GM12891 (cell line): ENCODE results near the gene MANEAL.
"Not testable (repeated sequence)": the region's sequence is repeated elsewhere in the genome, so short reads cannot be mapped to it uniquely, and the experiment has no call there.

Source experiments
- DNase-seq: peaks from one replicate; pipeline ENCODE4 v3.0.0; 2011; ENCODE audit warnings: low spot score; ENCODE audit not compliant: insufficient read length
- FAIRE-seq: peaks from 2 replicates; lab custom pipeline; 2011; peaks lifted over from hg19 to GRCh38; lab: Jason Lieb, UNC
- PAX5 ChIP-seq: IDR thresholded peaks from 2 replicates; pipeline ENCODE4 v1.6.1; 2011; ENCODE audit warnings: low read length, moderate library complexity, mild to moderate bottlenecking; ENCODE audit not compliant: insufficient read depth, severe bottlenecking
- POLR2A ChIP-seq: IDR thresholded peaks from 2 replicates; pipeline ENCODE4 v1.6.1; 2011; ENCODE audit warnings: low read depth, low read length, control low read depth
- POLR2AphosphoS5 ChIP-seq: IDR thresholded peaks from 2 replicates; pipeline ENCODE4 v1.6.1; 2011; ENCODE audit warnings: low read depth, low read length, control low read depth
- POU2F2 ChIP-seq: IDR thresholded peaks from 2 replicates; pipeline ENCODE4 v1.6.1; 2011; ENCODE audit warnings: low read depth, mild to moderate bottlenecking, control low read depth, low read length, moderate library complexity
- SPI1 ChIP-seq: IDR thresholded peaks from 2 replicates; pipeline ENCODE4 v1.6.1; 2011; ENCODE audit warnings: low read depth, low read length, control low read depth
- TAF1 ChIP-seq: IDR thresholded peaks from 2 replicates; pipeline ENCODE4 v1.6.1; 2011; ENCODE audit warnings: low read depth, low read length, control low read depth

Gene MANEAL

DNA sequence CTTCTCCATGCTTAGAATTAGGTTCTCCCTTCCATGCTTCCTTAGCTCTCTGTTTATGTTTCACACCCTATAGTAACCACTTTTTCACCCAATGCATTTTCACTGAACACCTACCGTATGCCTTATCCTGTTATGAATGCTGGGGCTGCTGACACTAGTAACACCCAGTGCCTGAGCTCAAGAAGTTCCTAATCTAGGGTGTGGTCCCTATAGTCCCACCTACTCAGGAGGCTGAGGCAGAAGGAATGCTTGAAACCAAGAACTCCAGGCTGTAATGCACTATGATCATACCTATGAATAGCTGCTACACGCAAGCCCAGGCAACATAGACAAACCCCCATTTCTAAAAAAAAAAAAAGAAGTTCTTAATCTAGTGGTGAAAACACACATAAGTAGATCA lies 34.2 kb upstream of the MANEAL start:
- DNase-seq: no peak
- TF ChIP-seq PAX5 (no peak), SPI1 (no peak), POLR2AphosphoS5 (no peak), POU2F2 (no peak), TAF1 (no peak), POLR2A (no peak)
- no peak for FAIRE-seq

DNA sequence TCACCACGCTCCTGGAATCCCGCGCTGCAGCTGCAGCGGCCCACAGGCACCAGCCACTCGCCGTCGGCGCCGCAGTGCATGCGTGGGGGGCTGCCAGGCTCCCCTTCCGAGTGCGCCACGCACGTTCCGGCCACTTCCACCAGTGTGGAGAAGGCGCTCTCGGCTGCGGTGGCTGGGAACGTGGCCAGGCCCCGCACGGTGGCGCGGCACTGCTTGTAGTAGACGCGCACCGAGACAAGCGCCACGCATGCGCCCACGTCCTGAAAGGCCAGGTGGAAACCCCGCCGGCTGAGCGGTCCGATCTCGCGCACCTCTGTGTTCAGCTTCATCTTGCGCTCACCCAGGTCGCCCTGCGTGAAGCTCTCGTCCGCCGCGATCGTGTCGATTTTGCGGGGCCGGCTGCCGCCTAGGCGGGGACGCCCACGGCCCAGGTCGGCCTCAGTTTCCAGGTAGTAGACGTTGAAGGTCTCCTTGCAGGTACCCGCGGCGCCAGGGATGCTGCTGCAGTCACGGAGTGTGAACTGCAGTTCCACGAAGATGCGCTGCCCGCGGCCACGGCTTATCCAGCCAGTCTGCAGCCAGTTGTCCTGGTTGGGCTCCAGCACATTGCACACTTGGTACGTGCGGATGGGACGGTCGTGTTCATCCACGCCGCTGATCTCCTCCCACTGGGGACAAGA lies 32.1 kb upstream of the MANEAL start:
- DNase-seq (no peak), FAIRE-seq (no peak)
- TF ChIP-seq TAF1: no peak

DNA sequence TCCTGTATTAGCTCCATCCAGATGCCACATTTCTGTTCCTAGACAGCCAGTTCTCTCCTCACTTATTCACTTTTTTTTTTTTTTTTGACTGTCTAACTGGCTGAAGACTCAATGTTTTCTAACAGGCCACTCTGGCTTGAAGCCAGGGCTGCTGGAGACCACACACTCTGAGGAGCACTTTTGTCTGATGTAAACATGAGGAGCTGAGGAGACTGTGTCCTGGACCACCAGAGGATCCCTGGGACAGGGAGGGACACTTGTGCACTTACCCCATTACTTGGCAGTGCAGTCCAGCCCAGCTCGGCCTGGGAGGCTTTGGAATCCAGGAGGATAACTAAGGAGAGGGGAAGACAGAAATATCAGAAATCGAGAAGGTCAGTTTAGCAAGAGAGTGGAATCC lies 31.1 kb upstream of the MANEAL start:
- TF ChIP-seq TAF1 (no peak), POLR2A (no peak), SPI1 (no peak), POU2F2 (no peak), PAX5 (no peak), POLR2AphosphoS5 (no peak)
- no peak for DNase-seq
- no peak for FAIRE-seq

DNA sequence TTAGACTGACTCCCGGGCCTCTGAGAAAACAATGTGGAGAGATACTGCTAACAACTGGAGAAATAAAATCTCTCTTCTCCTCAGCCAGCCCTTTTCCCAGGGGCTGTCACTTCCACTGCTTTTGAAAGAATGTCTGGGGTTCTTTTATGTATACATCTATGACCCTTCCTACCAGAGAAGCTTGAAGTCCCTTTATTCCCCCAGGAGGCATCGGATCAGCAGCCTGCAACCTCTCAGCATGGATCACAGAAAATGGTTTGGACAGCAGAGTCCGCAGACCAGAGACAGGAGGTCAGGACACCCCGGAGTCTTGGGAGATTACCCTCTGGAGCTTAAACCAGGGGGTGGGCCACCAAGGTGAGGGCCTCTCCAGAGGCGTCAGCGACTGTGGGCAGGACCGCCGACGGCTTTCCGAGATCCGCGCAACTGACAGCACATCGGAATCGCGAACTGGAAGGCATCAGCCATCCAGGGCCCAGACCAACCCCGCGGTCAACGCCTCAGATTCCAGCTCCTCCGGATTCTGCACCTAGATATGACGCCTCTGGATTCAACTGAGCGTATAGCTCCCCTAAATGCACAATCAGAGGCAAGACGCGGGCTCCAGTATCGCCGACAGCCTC lies 29.7 kb upstream of the MANEAL start:
- DNase-seq (no peak), FAIRE-seq (no peak)
- TF ChIP-seq POLR2A (no peak), PAX5 (no peak), TAF1 (no peak), POLR2AphosphoS5 (no peak), POU2F2 (no peak), SPI1 (no peak)

DNA sequence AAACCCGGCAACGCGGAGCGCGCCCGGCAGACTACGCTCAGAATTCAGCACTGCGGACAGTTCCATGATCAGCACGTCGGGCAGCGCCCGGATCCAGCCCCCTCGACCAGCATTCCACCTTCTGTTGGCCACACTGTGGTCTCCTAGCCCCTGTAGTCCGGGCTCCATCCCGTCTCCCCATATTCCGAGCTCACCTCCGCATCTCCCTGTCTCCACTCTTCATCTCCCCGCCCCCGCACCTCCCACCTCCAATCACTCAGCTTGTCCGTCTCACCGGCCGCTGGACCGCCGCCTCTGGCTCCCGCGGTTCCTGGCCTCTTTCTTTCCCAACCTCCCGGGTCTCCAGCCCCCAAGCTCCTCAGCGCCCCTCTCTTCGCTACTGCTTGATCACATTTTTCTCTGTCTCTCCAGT lies 29.2 kb upstream of the MANEAL start:
- TF ChIP-seq POLR2AphosphoS5 (no peak), PAX5 (no peak), TAF1 (no peak), POLR2A (no peak), POU2F2 (no peak), SPI1 (no peak)
- DNase-seq (peak; percentile 57), FAIRE-seq (no peak)

DNA sequence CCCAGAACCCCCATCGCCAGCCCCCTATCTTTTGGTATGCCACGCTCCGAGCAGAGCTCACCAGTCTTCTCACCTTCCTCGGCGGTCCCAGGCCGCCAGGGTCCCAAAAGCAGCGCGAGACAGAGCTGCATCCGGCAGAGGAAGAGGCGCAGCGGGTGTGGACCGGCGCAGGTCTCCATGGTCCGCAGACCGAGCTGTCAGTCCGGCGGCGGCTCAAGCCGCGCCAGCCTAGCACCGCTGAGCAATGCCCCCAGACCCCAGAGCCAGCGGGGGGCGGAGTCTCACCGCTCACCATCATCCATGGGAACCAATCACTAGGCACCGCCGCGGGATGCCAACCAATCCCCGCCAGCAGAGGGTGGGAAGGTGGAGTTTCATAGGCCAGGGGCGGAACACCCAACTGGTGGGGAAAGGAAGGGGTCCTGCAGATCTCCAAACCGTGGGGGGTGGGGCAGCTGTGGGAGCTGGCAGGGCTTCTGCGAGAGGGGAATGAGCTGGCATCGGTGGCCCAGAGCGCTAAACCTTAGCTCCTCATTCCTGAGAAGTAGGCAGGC lies 28.7 kb upstream of the MANEAL start, which contains the start of gene EPHA10:
TSS of gene EPHA10 (minus strand) at position 233 of the 554 bp plus-strand sequence. CDS start at position 179, 54 bp downstream.
- no peak for DNase-seq
- no peak for TF ChIP-seq TAF1
- TF ChIP-seq POLR2A: no peak
- no peak for TF ChIP-seq POU2F2
- no peak for FAIRE-seq

DNA sequence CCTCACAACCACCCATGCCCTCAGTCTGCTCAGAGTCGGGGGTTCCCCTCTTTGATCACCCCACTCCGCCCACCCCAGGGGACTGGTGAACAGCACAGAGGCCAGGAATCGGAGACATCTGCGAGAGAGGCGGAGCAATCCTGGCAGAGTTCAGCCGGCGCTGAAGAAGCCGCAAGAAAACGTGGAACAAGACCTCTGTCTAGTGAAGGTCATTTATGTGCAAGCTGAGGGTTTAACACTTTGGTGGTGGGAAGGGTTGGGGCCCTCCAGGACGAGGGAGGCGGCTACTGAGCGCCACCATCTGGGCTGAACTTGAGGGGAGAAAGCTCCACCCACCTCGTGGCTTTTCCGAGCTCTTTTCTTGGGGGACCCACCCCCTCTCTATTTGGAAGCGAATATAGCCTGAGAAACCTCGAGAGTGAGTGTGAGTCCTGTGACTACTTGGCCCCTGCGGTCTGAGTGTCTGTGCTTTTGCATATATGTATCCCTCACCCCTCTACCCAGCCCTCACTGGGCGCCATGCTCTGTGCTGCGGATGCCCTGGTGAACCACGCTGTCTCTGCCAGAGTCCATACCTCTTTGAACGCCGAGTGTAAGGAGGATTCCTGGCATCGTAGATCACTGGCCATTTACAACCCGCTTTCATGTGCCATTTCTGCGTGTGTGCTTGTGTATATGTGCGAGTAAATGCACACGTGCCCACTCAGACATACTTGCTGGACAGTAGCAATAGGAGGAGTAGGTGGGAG lies 27.6 kb upstream of the MANEAL start:
- DNase-seq: no peak
- TF ChIP-seq SPI1 (no peak), PAX5 (no peak), POLR2AphosphoS5 (no peak), TAF1 (no peak), POLR2A (no peak), POU2F2 (no peak)
- peak; percentile 70 for FAIRE-seq

DNA sequence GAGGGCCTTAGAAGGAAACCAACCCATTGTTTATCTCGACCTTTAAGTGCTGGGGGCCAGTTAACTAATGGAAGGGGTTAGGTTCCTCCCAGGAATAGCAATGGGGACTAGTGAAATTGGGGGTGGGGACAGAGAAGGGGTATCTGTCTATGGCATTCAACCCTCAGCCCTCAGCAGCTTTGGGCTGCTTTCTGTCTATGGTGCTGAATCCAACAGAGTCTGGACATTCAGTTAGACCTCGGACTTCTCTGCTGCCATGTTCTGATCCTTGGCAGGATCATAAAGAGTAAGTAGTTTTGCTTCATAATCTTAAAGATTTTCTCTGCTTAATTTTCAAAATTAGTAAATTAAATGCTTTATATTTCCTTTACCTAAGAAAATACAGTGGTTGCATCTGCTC lies 26.2 kb upstream of the MANEAL start:
- FAIRE-seq (no peak), DNase-seq (no peak)
- no peak for TF ChIP-seq POU2F2
- no peak for TF ChIP-seq POLR2A
- no peak for TF ChIP-seq POLR2AphosphoS5
- TF ChIP-seq TAF1: no peak
- TF ChIP-seq SPI1: no peak
- TF ChIP-seq PAX5: no peak

DNA sequence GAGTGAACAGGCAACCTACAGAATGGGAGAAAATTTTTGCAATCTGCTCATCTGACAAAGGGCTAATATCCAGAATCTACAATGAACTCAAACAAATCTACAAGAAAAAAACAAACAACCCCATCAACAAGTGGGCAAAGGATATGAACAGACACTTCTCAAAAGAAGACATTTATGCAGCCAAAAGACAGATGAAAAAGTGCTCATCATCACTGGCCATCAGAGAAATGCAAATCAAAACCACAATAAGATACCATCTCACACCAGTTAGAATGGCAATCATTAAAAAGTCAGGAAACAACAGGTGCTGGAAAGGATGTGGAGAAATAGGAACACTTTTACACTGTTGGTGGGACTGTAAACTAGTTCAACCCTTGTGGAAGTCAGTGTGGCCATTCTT lies 22.2 kb upstream of the MANEAL start:
- not testable (repeated sequence) for FAIRE-seq, DNase-seq

DNA sequence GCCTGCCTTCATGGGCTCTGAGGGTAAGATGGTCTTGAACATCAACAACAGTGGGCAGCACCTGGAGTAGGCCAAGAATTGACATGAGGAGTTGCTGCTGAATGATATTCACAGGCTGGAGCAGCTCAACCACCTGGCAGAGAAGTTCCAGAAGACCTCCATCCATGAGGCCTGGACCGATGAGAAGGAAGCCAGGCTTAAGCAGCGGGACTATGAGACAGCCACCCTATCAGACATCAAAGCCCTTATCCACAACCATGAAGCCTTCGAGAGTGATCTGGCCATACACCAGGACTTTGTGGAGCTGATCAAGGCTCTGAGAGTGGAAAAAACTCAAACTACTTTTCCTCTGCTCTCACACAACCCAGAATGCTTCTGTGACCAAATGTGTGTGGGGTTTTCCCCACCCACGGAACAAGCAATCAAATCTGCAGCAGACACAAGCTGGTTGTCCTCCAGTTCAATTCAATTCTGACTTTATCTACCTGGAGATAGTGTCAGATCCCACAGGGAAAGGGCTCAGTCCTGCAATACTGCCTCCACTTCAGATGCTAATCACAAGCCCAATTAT lies 16.6 kb upstream of the MANEAL start:
- FAIRE-seq: peak; percentile 51

More for the DNA sequence above, 16.6 kb upstream of the MANEAL start:
- TF ChIP-seq SPI1 (no peak), POU2F2 (no peak), POLR2A (no peak), POLR2AphosphoS5 (no peak), TAF1 (no peak), PAX5 (no peak)
- no peak for DNase-seq
